GM20000 (cell line): ENCODE measurements around the gene CCNE1.
"Not testable (repeated sequence)": the region's sequence is repeated elsewhere in the genome, so short reads cannot be mapped to it uniquely, and the experiment has no call there.

Experiments
- DNase-seq: peaks from one replicate; pipeline ENCODE4 v3.0.0; 2012; ENCODE audit warnings: low spot score
- CTCF ChIP-seq: IDR thresholded peaks from 2 replicates; pipeline ENCODE4 v1.5.1; 2012; ENCODE audit warnings: mild to moderate bottlenecking, control low read depth; ENCODE audit errors: extremely low read depth, missing control alignments

Gene CCNE1

GRCh38 chr19:29819986-29820385 is 8.2 kb downstream of the CCNE1 start:
- no peak for TF ChIP-seq CTCF
- DNase-seq = no peak

GRCh38 chr19:29823581-29824330 is 12.0 kb downstream of the CCNE1 start:
- no peak for TF ChIP-seq CTCF
- no peak for DNase-seq

- not testable (repeated sequence) for DNase-seq
These were observed 13.5 kb downstream of the CCNE1 start for GRCh38 chr19:29825263-29825662.

- no peak for TF ChIP-seq CTCF
- peak; percentile 37 for DNase-seq
These were observed 19.3 kb downstream of the CCNE1 start for GRCh38 chr19:29831041-29831548.

GRCh38 chr19:29831686-29832085 is 19.9 kb downstream of the CCNE1 start:
- TF ChIP-seq CTCF = no peak
- DNase-seq = no peak

- no peak for DNase-seq
- TF ChIP-seq CTCF = no peak
These were observed 21.0 kb downstream of the CCNE1 start for GRCh38 chr19:29832801-29833200.

GRCh38 chr19:29833614-29834261 is 21.9 kb downstream of the CCNE1 start:
- no peak for DNase-seq
- TF ChIP-seq CTCF = no peak
